A673 (cell line): ENCODE measurements around the gene NMB. TPM values are rescaled to one million over a fixed set of nuclear protein-coding genes. Genes with fewer than 3 reads are reported as not detected.

Source experiments
- BruUV-seq: library from RNA; stranded (reverse); fragments of 400-500 nt; replicated peaks from 2 replicates; lab custom pipeline; 2021; lab: Mats Ljungman, UMichigan
- CTCF ChIA-PET: fragments of 300-600 bp; sonication (Branson Sonifier 250); formaldehyde crosslinking; loops from one replicate; lab custom pipeline; 2022; ENCODE audit warnings: antibody characterized with exemption; lab: Charles Lee
- POLR2A ChIA-PET: fragments of 300-600 bp; sonication (Branson Sonifier 250); formaldehyde crosslinking; loops from one replicate; lab custom pipeline; 2022; ENCODE audit warnings: antibody characterized with exemption; ENCODE audit not compliant: low non-redundant PET; lab: Charles Lee
- DNase-seq: peaks from one replicate; pipeline ENCODE4 v3.0.0-alpha.2; 2015; ENCODE audit warnings: low spot score
- H3K27ac ChIP-seq: fragments of 200-600 bp; sonication (generic); 2 replicates; pipeline ENCODE4 v1.5.1; 2016; ENCODE audit warnings: mixed run types, low read depth, mild to moderate bottlenecking, mixed read lengths, antibody characterized with exemption, low read length; ENCODE audit not compliant: poor library complexity, severe bottlenecking
- H3K27me3 ChIP-seq: fragments of 200-600 bp; sonication (generic); replicated peaks from 2 replicates; pipeline ENCODE4 v1.6.1; 2017; ENCODE audit warnings: mixed run types, low read depth, mild to moderate bottlenecking, mixed read lengths, antibody characterized with exemption, low read length; ENCODE audit not compliant: insufficient read depth, poor library complexity
- H3K36me3 ChIP-seq: fragments of 200-600 bp; sonication (generic); 2 replicates; pipeline ENCODE4 v1.6.1; 2016; ENCODE audit warnings: mixed run types, mild to moderate bottlenecking, mixed read lengths, antibody characterized with exemption, low read length; ENCODE audit not compliant: insufficient read depth, poor library complexity, severe bottlenecking
- H3K4me1 ChIP-seq: fragments of 200-600 bp; sonication (generic); 2 replicates; pipeline ENCODE4 v1.6.1; 2017; ENCODE audit warnings: mixed run types, mild to moderate bottlenecking, mixed read lengths, antibody characterized with exemption, low read length; ENCODE audit not compliant: insufficient read depth, poor library complexity, severe bottlenecking
- H3K4me3 ChIP-seq: fragments of 200-600 bp; sonication (generic); 2 replicates; pipeline ENCODE4 v1.5.1; 2016; ENCODE audit warnings: low read depth, mixed run types, mild to moderate bottlenecking, mixed read lengths, low read length; ENCODE audit not compliant: poor library complexity, severe bottlenecking
- H3K9me3 ChIP-seq: fragments of 200-600 bp; sonication (generic); 2 replicates; pipeline ENCODE4 v1.6.1; 2016; ENCODE audit warnings: mixed run types, low read depth, mild to moderate bottlenecking, mixed read lengths, antibody characterized with exemption, low read length; ENCODE audit not compliant: poor library complexity, severe bottlenecking
- EZH2 ChIP-seq: fragments of 200-600 bp; sonication (generic); IDR thresholded peaks from 2 replicates; pipeline ENCODE4 v1.6.1; 2017; ENCODE audit warnings: borderline replicate concordance, low read depth, mild to moderate bottlenecking, mixed read lengths, antibody characterized with exemption, low read length; ENCODE audit not compliant: poor library complexity, severe bottlenecking
- intact Hi-C: fragments of 100-400 bp; cut with micrococcal nuclease; formaldehyde crosslinking; loops from one replicate; pipeline ENCODE4 v1.10.0; 2022; ENCODE audit not compliant: unreplicated experiment
- total RNA-seq: library from RNA; stranded (reverse); gene quantifications from 2 replicates; pipeline ENCODE4 v1.2.3, GENCODE V29; 2021
- TF ChIP-seq, protein P1 (sequence below): fragments of 300-800, 200-600 bp; sonication (generic); conservative IDR thresholded peaks from 2 replicates; pipeline ENCODE4 v1.5.1; 2017; ENCODE audit warnings: low read depth, mild to moderate bottlenecking, antibody characterized with exemption, low read length, moderate library complexity, mixed read lengths

Gene NMB
- total RNA-seq, 1 experiment from 2014 or later, result 15.1 TPM

DNA sequence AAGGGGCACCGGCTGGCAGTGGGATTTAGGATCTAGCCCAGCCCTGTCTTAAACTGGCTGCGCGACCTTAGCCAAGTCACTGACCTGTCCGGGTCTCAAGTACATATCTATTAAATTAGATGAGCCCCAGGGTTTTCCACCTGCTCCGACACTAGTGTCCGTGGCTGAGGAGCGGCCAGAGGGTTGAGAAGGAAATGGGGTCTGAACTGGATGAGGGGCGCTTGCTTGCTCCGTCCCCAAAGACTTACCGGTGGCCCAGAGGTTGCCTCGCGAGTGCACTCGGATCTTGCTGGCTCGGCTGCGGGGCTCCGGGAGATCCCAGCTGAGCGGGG, 285 bp downstream of the NMB start:
- H3K27ac ChIP-seq, result peak overlapping the region; percentile 49
- POLR2A ChIA-PET, result no interaction called here
- TF ChIP-seq, protein P1, sequence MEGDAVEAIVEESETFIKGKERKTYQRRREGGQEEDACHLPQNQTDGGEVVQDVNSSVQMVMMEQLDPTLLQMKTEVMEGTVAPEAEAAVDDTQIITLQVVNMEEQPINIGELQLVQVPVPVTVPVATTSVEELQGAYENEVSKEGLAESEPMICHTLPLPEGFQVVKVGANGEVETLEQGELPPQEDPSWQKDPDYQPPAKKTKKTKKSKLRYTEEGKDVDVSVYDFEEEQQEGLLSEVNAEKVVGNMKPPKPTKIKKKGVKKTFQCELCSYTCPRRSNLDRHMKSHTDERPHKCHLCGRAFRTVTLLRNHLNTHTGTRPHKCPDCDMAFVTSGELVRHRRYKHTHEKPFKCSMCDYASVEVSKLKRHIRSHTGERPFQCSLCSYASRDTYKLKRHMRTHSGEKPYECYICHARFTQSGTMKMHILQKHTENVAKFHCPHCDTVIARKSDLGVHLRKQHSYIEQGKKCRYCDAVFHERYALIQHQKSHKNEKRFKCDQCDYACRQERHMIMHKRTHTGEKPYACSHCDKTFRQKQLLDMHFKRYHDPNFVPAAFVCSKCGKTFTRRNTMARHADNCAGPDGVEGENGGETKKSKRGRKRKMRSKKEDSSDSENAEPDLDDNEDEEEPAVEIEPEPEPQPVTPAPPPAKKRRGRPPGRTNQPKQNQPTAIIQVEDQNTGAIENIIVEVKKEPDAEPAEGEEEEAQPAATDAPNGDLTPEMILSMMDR, result no peak
- no peak for TF ChIP-seq EZH2
- no peaks in the 10 kb centered on the region for H3K27me3 ChIP-seq
- CTCF ChIA-PET, result interaction anchor here (0.6 kb wide), 1 partner anchor 87 kb away, joined by 3 read pairs; no protein-coding TSS in a partner anchor
- H3K4me1 ChIP-seq, result peaks cover 24% of the 10 kb centered on the region
- H3K4me3 ChIP-seq, result peak overlapping the region; percentile 62
- BruUV-seq, result no TSS peak
- peaks cover under 1% of the 10 kb centered on the region for H3K36me3 ChIP-seq
- intact Hi-C loops, result no loop called here
- no peaks in the 10 kb centered on the region for H3K9me3 ChIP-seq
- DNase-seq, result no peak

DNA sequence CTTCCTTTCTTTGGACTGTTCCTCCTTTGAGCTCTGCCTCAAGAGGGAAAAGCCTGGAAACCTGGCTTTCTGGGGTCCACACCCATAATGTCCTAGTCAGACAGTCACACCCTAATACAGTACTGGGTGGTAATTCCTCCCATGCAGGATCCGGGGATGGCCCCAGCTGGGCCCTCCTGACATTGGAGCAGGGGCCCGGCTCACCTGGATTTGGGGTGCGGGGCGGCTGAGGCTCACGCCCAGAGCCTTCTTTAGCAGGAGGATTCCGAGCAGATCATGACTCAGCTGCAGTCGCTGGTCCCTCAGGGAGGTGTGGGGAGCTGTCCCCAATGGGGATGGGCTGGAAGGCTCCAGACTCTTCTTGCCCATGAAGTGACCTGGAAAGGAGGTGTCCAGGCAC, 1.0 kb downstream of the NMB start:
- peak overlapping the region; percentile 62 for H3K4me3 ChIP-seq
- no peak overlapping the region for H3K27ac ChIP-seq
- BruUV-seq, result no TSS peak
- no peaks in the 10 kb centered on the region for H3K27me3 ChIP-seq
- intact Hi-C loops, result no loop called here
- H3K4me1 ChIP-seq, result peaks cover 30% of the 10 kb centered on the region
- peaks cover 8% of the 10 kb centered on the region for H3K36me3 ChIP-seq
- H3K9me3 ChIP-seq, result no peaks in the 10 kb centered on the region
- ChIA-PET CTCF (no interaction called here), POLR2A (no interaction called here)
- TF ChIP-seq EZH2, result no peak
- TF ChIP-seq, protein P1, result no peak
- no peak for DNase-seq

DNA sequence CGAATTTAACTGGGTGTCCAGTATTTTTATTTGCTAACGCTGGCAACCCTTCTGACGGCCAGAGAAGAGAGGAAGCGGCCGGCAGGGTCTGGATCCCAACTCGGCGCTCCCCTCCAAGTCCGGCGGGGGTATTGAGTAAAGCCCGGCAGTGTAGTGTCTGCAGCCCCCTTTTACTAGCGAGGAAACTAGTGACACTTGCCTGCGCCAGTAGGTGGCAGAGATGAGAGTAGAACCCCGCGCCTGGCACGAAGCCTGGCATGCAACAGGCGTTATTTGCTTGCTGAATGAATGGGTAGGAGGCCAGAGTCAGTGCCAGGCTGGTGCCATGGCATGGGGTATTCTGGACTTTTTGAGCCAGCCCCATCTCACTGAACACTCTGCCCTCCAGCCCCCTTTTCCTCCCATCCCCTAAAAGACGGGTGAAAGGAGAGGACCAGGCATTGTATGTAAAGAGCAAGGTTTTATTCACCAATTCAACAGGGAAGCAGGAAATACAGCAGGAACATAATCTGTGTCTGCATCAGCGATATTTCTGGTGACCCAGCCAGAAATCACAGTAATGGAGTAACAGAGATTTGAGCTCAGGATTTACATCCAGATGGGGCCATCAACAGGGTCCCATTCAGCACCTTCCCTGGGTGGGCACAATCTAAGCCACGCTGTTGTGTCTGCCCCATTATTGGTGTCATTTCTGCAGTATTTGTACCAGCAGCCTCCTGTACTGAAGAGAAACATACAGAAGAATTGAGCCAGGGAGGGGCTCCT, 3.1 kb downstream of the NMB start:
- DNase-seq, result peak; percentile 94
- ChIA-PET CTCF (interaction anchor here (1.0 to 1.3 kb wide), 2 partner anchors 84 to 273 kb away, joined by 3 to 4 read pairs; no protein-coding TSS in a partner anchor), POLR2A (no interaction called here)
- intact Hi-C loops, result loop anchor here (2.0 kb wide), 1 partner anchor 274 kb away; no protein-coding TSS in a partner anchor
- H3K4me3 ChIP-seq, result peak overlapping the region; percentile 67
- peaks cover 29% of the 10 kb centered on the region for H3K4me1 ChIP-seq
- no peaks in the 10 kb centered on the region for H3K27me3 ChIP-seq
- peak overlapping the region; percentile 73 for H3K27ac ChIP-seq
- H3K9me3 ChIP-seq, result no peaks in the 10 kb centered on the region
- TF ChIP-seq EZH2, result no peak
- TF ChIP-seq, protein P1, result peak; percentile 85
- H3K36me3 ChIP-seq, result peaks cover 16% of the 10 kb centered on the region
- TSS peak; percentile 91 for BruUV-seq
